Kidney (tissue), 14 donors: Measurements from ENCODE around the gene AJM1. TPM values are rescaled to one million over a fixed set of nuclear protein-coding genes. Genes with fewer than 3 reads are reported as not detected.
A peak's percentile ranks its signal among the peaks of the same experiment; 100 is the strongest.

Source experiments
- DNase-seq, 5 donors: peaks; one replicate each; pipeline ENCODE4 v3.0.0-alpha.2; 2013 to 2020
- FAIRE-seq: peaks from 2 replicates; lab custom pipeline; 2012; peaks lifted over from hg19 to GRCh38; lab: Jason Lieb, UNC
- H3K27ac ChIP-seq, 2 donors: one replicate each; pipeline ENCODE4 v1.7.0; 2013; ENCODE audit warnings: low read depth in 2 of 2, low read length in 2 of 2, inconsistent platforms in 1 of 2
- H3K27me3 ChIP-seq: one replicate; pipeline ENCODE4 v1.7.1; 2013; ENCODE audit warnings: low read length, inconsistent platforms; ENCODE audit not compliant: control insufficient read depth, insufficient read depth
- H3K36me3 ChIP-seq, 3 donors: one replicate each; pipeline versions ENCODE4 v1.7.0 to v1.7.1; 2013; ENCODE audit warnings: low read length in 3 of 3, control low read depth in 1 of 3, inconsistent platforms in 1 of 3; ENCODE audit not compliant: insufficient read depth in 3 of 3, control insufficient read depth in 2 of 3
- H3K4me1 ChIP-seq, 3 donors: one replicate each; pipeline versions ENCODE4 v1.7.0 to v1.7.1; 2013; ENCODE audit warnings: low read length in 3 of 3, inconsistent platforms in 1 of 3, low read depth in 1 of 3; ENCODE audit not compliant: control insufficient read depth in 2 of 3, insufficient read depth in 2 of 3
- H3K4me3 ChIP-seq, 3 donors: one replicate each; pipeline versions ENCODE4 v1.7.0 to v1.8.1; 2013; ENCODE audit warnings: low read length in 3 of 3, control low read depth in 1 of 3, inconsistent platforms in 1 of 3
- H3K9ac ChIP-seq, 3 donors: one replicate each; pipeline versions ENCODE4 v1.7.0 to v1.7.1; 2013; ENCODE audit warnings: low read length in 3 of 3, control low read depth in 1 of 3, inconsistent platforms in 1 of 3
- H3K9me3 ChIP-seq, 3 donors: one replicate each; pipeline versions ENCODE4 v1.7.0 to v1.7.1; 2013; ENCODE audit warnings: low read length in 3 of 3, control low read depth in 1 of 3, inconsistent platforms in 1 of 3; ENCODE audit not compliant: control insufficient read depth in 2 of 3, insufficient read depth in 1 of 3
- CTCF ChIP-seq: IDR thresholded peaks from 3 replicates; pipeline ENCODE4 v1.5.1; 2012; ENCODE audit warnings: mild to moderate bottlenecking, moderate library complexity, borderline replicate concordance; ENCODE audit not compliant: insufficient read depth; ENCODE audit errors: extremely low read depth
- intact Hi-C: fragments of 100-400 bp; cut with DNase I; formaldehyde crosslinking; loops from one replicate; pipeline ENCODE4 v1.11.1; 2022
- polyA plus RNA-seq: library from polyadenylated mRNA; stranded (reverse); fragments of 350-450 nt; fragmentation: Illumina TruSeq; extraction: RNeasy Lipid Tissue Mini Kit (QIAGEN cat#74804); gene quantifications from one replicate; pipeline ENCODE4 v1.2.3, GENCODE V29; 2014; ENCODE audit warnings: low read depth, low replicate concordance; ENCODE audit not compliant: insufficient read depth
- total RNA-seq: library from RNA; stranded (reverse); fragmentation: NEBNext Ultra II Directional; extraction: Animal tissue kit (Norgen Biotek cat#: 25700); gene quantifications from one replicate; pipeline ENCODE4 v1.2.1, GENCODE V29; 2021
- donor health status: control.
- donor health status: control.
- donor health status: control.
- donor health status: control.
- donor health status: control.
- donor health status: DM: yes; HTN: yes; CAD: no.
- donor health status: Normal renal cell carcinoma (clear cell type).

The AJM1 gene
- total and polyA plus RNA-seq, 2 donors from 2014 or later: 2.5 to 5.3 TPM

GRCh38 chr9:136862849-136863622, 20.8 kb downstream of the AJM1 start:
- Histone ChIP-seq H3K9ac (no peak overlapping the region), H3K27ac (no peak overlapping the region)
- intact Hi-C loops: no loop called here

GRCh38 chr9:136863623-136864273, 21.5 kb downstream of the AJM1 start:
- peaks cover 0 to 20% (median 15%) of the 10 kb centered on the region in 3 donors for H3K4me1 ChIP-seq
- H3K27me3 ChIP-seq: no peaks in the 10 kb centered on the region
- H3K4me3 ChIP-seq: no peak overlapping the region
- peak overlapping the region in 1 of 3 donors; percentile 12 for H3K9ac ChIP-seq
- FAIRE-seq (no peak), DNase-seq (peak in 1 of 5 donors; percentile 67)
- intact Hi-C loops: no loop called here
- no peak for TF ChIP-seq CTCF
- peaks cover 0 to 23% (median 12%) of the 10 kb centered on the region in 3 donors for H3K36me3 ChIP-seq
- peak overlapping the region in 1 of 2 donors; percentile 23 for H3K27ac ChIP-seq
- H3K9me3 ChIP-seq: no peaks in the 10 kb centered on the region

More at GRCh38 chr9:136862849-136863622, 20.8 kb downstream of the AJM1 start:
- DNase-seq (peak in 1 of 5 donors; percentile 64), FAIRE-seq (no peak)
- Histone ChIP-seq H3K4me1 (peaks cover 0 to 20% (median 15%) of the 10 kb centered on the region in 3 donors), H3K4me3 (no peak overlapping the region), H3K36me3 (peaks cover 0 to 23% (median 12%) of the 10 kb centered on the region in 3 donors), H3K9me3 (no peaks in the 10 kb centered on the region), H3K27me3 (no peaks in the 10 kb centered on the region)
- no peak for TF ChIP-seq CTCF

- intact Hi-C loops: no loop called here
- H3K36me3 ChIP-seq: peaks cover 0 to 23% (median 12%) of the 10 kb centered on the region in 3 donors
- H3K9ac ChIP-seq: peak overlapping the region in 2 of 3 donors; percentile 55 to 77
- H3K27me3 ChIP-seq: no peaks in the 10 kb centered on the region
- no peak for DNase-seq
- H3K9me3 ChIP-seq: no peaks in the 10 kb centered on the region
- no peak overlapping the region for H3K27ac ChIP-seq
- no peak for FAIRE-seq
- peaks cover 0 to 16% (median 12%) of the 10 kb centered on the region in 3 donors for H3K4me1 ChIP-seq
- H3K4me3 ChIP-seq: peak overlapping the region; percentile 36 to 72 (median 55)
- TF ChIP-seq CTCF: no peak
These were observed 22.9 kb downstream of the AJM1 start for GRCh38 chr9:136865041-136865767.
